ENCODE data around the gene GALNT13.

GRCh38 chr2:154092571-154092970 is 220.8 kb downstream of the GALNT13 start:
- no peak for TF ChIP-seq CTCF (IDR thresholded peaks at IDR 0.05)
- TF ChIP-seq POLR2A (IDR thresholded peaks at IDR 0.05) = no peak

Measured in testis (tissue), 2 donors.